Ishikawa (cell line): Measurements from ENCODE around the gene TDP1.

ENCODE experiments used
- CEBPB ChIP-seq: IDR thresholded peaks from 2 replicates; pipeline ENCODE4 v1.6.1; 2012
- CREB1 ChIP-seq: IDR thresholded peaks from 2 replicates; pipeline ENCODE4 v1.6.1; 2012; ENCODE audit warnings: low read depth
- EGR1 ChIP-seq: IDR thresholded peaks from 2 replicates; pipeline ENCODE4 v1.6.1; 2012
- EP300 ChIP-seq: IDR thresholded peaks from 2 replicates; pipeline ENCODE4 v1.6.1; 2012; ENCODE audit warnings: borderline replicate concordance
- FOXM1 ChIP-seq: IDR thresholded peaks from 2 replicates; pipeline ENCODE4 v1.6.1; 2012; ENCODE audit warnings: low read depth, borderline replicate concordance
- MAX ChIP-seq: IDR thresholded peaks from 2 replicates; pipeline ENCODE4 v1.6.1; 2012
- NFIC ChIP-seq: IDR thresholded peaks from 2 replicates; pipeline ENCODE4 v1.6.1; 2012
- RAD21 ChIP-seq: IDR thresholded peaks from 2 replicates; pipeline ENCODE4 v1.6.1; 2012; ENCODE audit warnings: low read depth
- REST ChIP-seq: IDR thresholded peaks from 2 replicates; pipeline ENCODE4 v1.6.1; 2012; ENCODE audit warnings: low read depth, mild to moderate bottlenecking
- TAF1 ChIP-seq: IDR thresholded peaks from 2 replicates; pipeline ENCODE4 v1.6.1; 2012; ENCODE audit warnings: low read depth, mild to moderate bottlenecking
- TCF12 ChIP-seq: IDR thresholded peaks from 2 replicates; pipeline ENCODE4 v1.6.1; 2012; ENCODE audit warnings: low read depth
- TEAD4 ChIP-seq: IDR thresholded peaks from 2 replicates; pipeline ENCODE4 v1.6.1; 2012
- USF1 ChIP-seq: IDR thresholded peaks from 2 replicates; pipeline ENCODE4 v1.6.1; 2012
- YY1 ChIP-seq: IDR thresholded peaks from 2 replicates; pipeline ENCODE4 v1.6.1; 2012; ENCODE audit warnings: low read depth
- ZBTB7A ChIP-seq: IDR thresholded peaks from 2 replicates; pipeline ENCODE4 v1.6.1; 2012; ENCODE audit warnings: low read depth

TDP1 gene

GRCh38 chr14:90034156-90034555 is 78.4 kb downstream of the TDP1 start:
- TF ChIP-seq EP300 (no peak), TCF12 (no peak), RAD21 (no peak), CREB1 (no peak)

- no peak for TF ChIP-seq REST
- no peak for TF ChIP-seq NFIC
Observed at GRCh38 chr14:90034835-90035525, 79.3 kb downstream of the TDP1 start.

GRCh38 chr14:90039253-90040010 is 83.7 kb downstream of the TDP1 start:
- TF ChIP-seq TCF12 (no peak), YY1 (no peak), EGR1 (no peak), RAD21 (no peak), MAX (no peak), FOXM1 (no peak), CREB1 (no peak), TEAD4 (no peak), NFIC (no peak), ZBTB7A (no peak), CEBPB (no peak)

GRCh38 chr14:90040411-90040810 is 84.7 kb downstream of the TDP1 start:
- TF ChIP-seq NFIC, result peak; percentile 34; the same call in 1 of the 2 replicates
- no peak for TF ChIP-seq CEBPB

- TF ChIP-seq NFIC (no peak), CREB1 (no peak), CEBPB (no peak), EP300 (no peak), EGR1 (no peak), TAF1 (no peak), TCF12 (no peak), REST (no peak)
Observed at GRCh38 chr14:90042496-90043252, 86.9 kb downstream of the TDP1 start.

GRCh38 chr14:90045616-90046015 is 89.9 kb downstream of the TDP1 start:
- no peak for TF ChIP-seq TAF1

- TF ChIP-seq TEAD4 (no peak), TAF1 (no peak), USF1 (no peak), ZBTB7A (no peak), MAX (no peak), CREB1 (no peak), FOXM1 (no peak), YY1 (no peak), EGR1 (no peak), EP300 (no peak), RAD21 (no peak), REST (no peak), CEBPB (no peak), TCF12 (no peak), NFIC (no peak)
Observed at GRCh38 chr14:90049390-90049789, 93.7 kb downstream of the TDP1 start.
